OCI-LY3 (cell line): ENCODE measurements around the gene FAF2.

Experiments
- H2AFZ ChIP-seq: fragments of 200-600, 300-600 bp; shearing (Covaris generic); 2 replicates; pipeline ENCODE4 v1.6.0; 2014; ENCODE audit warnings: antibody characterized with exemption, low read depth, low read length
- H3K27ac ChIP-seq: fragments of 200-600, 300-600 bp; sonication (generic); 2 replicates; pipeline ENCODE4 v1.5.1; 2014; ENCODE audit warnings: mild to moderate bottlenecking, low read length, moderate library complexity, mixed read lengths
- H3K27me3 ChIP-seq: fragments of 200-600, 300-600 bp; sonication (generic); 2 replicates; pipeline ENCODE4 v1.6.1; 2014; ENCODE audit warnings: low read depth, low read length, mixed read lengths
- H3K36me3 ChIP-seq: fragments of 200-600, 300-600 bp; sonication (generic); replicated peaks from 2 replicates; pipeline ENCODE3; 2014; ENCODE audit warnings: low read depth, low read length, mixed read lengths
- H3K4me1 ChIP-seq: fragments of 300-600, 200-600 bp; sonication (generic); 2 replicates; pipeline ENCODE4 v1.6.1; 2014; ENCODE audit warnings: low read length, mixed read lengths
- H3K4me2 ChIP-seq: fragments of 200-600, 300-600 bp; sonication (generic); 2 replicates; pipeline ENCODE4 v1.6.1; 2014; ENCODE audit warnings: low read length, mixed read lengths
- H3K4me3 ChIP-seq: fragments of 300-600, 200-600 bp; sonication (generic); 2 replicates; pipeline ENCODE4 v1.5.1; 2014; ENCODE audit warnings: antibody characterized with exemption, mild to moderate bottlenecking, low read length, moderate library complexity
- H3K79me2 ChIP-seq: fragments of 300-600, 200-600 bp; shearing (Covaris generic); 2 replicates; pipeline ENCODE4 v1.6.1; 2014; ENCODE audit warnings: mild to moderate bottlenecking, low read length, mixed read lengths
- H3K9ac ChIP-seq: fragments of 300-600, 200-600 bp; shearing (Covaris generic); 2 replicates; pipeline ENCODE4 v1.6.0; 2014; ENCODE audit warnings: mild to moderate bottlenecking, low read length, moderate library complexity
- H3K9me3 ChIP-seq: fragments of 200-600, 300-600 bp; shearing (Covaris generic); 2 replicates; pipeline ENCODE4 v1.6.1; 2014; ENCODE audit warnings: low read length, mixed read lengths; ENCODE audit not compliant: insufficient read depth
- H4K20me1 ChIP-seq: fragments of 200-600, 300-600 bp; sonication (generic); 2 replicates; pipeline ENCODE4 v1.6.1; 2016; ENCODE audit warnings: low read length, mixed read lengths; ENCODE audit not compliant: insufficient read depth
- EZH2phosphoT487 ChIP-seq: fragments of 200-600 bp; shearing (Covaris generic); IDR thresholded peaks from 2 replicates; pipeline ENCODE4 v1.6.1; 2018; ENCODE audit warnings: antibody characterized with exemption, mixed run types, low read depth
- TF ChIP-seq, protein P1 (sequence below): fragments of 200-600, 300-600 bp; sonication (generic); IDR thresholded peaks from 2 replicates; pipeline ENCODE4 v1.5.1; 2014; ENCODE audit warnings: antibody characterized with exemption, low read length, low read depth

FAF2 gene

DNA sequence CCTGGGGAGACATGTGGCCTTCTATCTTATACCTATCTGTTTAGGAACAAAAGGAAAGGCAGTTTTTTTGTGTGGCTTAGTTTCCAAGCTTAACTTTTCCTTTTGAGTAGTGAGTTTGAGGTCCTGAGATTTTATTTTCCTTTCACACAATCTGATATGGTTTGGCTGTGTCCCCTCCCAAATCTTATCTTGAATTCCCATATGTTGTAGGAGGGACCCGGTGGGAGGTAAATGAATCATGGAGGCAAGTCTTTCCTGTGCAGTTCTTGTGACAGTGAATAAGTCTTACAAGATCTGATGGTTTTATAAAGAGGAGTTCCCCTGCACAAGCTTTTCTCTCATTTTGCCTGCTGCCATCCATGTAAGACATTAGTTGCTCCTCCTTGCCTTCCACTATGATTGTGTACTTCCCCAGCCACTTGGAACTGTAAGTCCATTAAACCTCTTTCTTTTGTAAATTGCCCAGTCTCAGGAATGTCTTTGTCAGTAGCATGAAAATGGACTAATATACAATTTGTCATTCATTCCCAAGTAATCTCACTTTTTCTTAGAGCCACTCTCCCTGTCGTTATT lies 27.1 kb upstream of the FAF2 start:
- H3K4me3 ChIP-seq, result no peak overlapping the region
- TF ChIP-seq, protein P1, sequence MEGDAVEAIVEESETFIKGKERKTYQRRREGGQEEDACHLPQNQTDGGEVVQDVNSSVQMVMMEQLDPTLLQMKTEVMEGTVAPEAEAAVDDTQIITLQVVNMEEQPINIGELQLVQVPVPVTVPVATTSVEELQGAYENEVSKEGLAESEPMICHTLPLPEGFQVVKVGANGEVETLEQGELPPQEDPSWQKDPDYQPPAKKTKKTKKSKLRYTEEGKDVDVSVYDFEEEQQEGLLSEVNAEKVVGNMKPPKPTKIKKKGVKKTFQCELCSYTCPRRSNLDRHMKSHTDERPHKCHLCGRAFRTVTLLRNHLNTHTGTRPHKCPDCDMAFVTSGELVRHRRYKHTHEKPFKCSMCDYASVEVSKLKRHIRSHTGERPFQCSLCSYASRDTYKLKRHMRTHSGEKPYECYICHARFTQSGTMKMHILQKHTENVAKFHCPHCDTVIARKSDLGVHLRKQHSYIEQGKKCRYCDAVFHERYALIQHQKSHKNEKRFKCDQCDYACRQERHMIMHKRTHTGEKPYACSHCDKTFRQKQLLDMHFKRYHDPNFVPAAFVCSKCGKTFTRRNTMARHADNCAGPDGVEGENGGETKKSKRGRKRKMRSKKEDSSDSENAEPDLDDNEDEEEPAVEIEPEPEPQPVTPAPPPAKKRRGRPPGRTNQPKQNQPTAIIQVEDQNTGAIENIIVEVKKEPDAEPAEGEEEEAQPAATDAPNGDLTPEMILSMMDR, result no peak
- TF ChIP-seq EZH2phosphoT487, result no peak
- peaks cover 7% of the 10 kb centered on the region for H3K4me1 ChIP-seq
- H3K9me3 ChIP-seq, result 0 out of 2 replicates have a peak, but pooled peaks cover 8% of the 10 kb centered on the region
- no peaks in the 10 kb centered on the region for H3K36me3 ChIP-seq
- H2AFZ ChIP-seq, result no peak overlapping the region
- H3K79me2 ChIP-seq, result peaks cover under 1% of the 10 kb centered on the region; the same call in 1 of the 2 replicates
- no peak overlapping the region for H3K9ac ChIP-seq
- no peaks in the 10 kb centered on the region for H4K20me1 ChIP-seq
- H3K4me2 ChIP-seq, result no peak overlapping the region
- H3K27me3 ChIP-seq, result peaks cover 4% of the 10 kb centered on the region; the same call in 1 of the 2 replicates
- H3K27ac ChIP-seq, result no peak overlapping the region

DNA sequence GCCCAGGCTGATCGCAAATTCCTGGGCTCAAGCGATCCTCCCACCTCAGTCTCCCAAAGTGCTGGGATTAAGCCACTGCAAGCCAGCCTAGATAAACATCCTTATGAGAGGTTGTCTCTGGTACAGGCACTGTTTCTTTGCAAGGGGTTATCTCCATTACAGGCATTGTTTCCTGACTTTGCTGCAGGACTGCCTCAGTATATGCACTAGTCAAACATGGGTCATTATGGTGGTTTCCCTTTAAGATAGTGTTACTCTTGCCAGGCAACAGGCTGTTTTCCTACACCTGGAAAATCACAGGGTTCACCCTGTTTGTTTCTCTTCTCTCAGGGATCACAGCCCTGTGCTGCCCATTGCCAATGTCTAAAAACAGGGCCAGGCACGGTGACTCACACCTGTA lies 24.0 kb upstream of the FAF2 start:
- Histone ChIP-seq H2AFZ (no peak overlapping the region), H3K36me3 (no peaks in the 10 kb centered on the region), H3K9me3 (0 out of 2 replicates have a peak, but pooled peaks cover 8% of the 10 kb centered on the region), H3K4me1 (no peaks in the 10 kb centered on the region), H4K20me1 (no peaks in the 10 kb centered on the region), H3K9ac (no peak overlapping the region), H3K79me2 (no peaks in the 10 kb centered on the region), H3K4me2 (no peak overlapping the region), H3K27ac (no peak overlapping the region), H3K27me3 (peaks cover 4% of the 10 kb centered on the region; the same call in 1 of the 2 replicates), H3K4me3 (no peak overlapping the region)
- TF ChIP-seq EZH2phosphoT487, result no peak
- TF ChIP-seq, protein P1, result no peak

DNA sequence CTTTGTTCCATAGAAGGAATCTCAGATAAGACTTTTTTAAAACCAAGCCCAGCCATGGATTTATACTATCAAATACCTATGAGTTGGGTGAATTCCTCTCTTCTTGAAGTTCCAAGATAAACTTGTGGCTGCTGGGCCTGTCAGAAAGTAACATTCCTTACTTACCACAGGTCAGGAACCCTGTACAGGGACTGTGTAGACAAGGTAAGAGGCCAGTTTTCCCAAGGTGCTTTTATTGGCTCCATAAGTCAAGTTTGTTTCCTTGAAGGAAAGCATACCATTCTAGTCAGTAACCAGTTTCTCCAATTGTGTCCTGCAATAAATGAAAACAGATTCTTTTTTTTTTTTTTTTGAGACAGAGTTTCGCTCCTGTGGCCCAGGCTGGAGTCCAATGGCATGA lies 23.0 kb upstream of the FAF2 start:
- Histone ChIP-seq H3K27ac (no peak overlapping the region), H3K36me3 (no peaks in the 10 kb centered on the region), H3K27me3 (peaks cover 4% of the 10 kb centered on the region; the same call in 1 of the 2 replicates), H4K20me1 (no peaks in the 10 kb centered on the region), H3K9me3 (0 out of 2 replicates have a peak, but pooled peaks cover 7% of the 10 kb centered on the region), H3K4me2 (no peak overlapping the region), H3K4me3 (no peak overlapping the region), H3K9ac (no peak overlapping the region), H3K4me1 (no peaks in the 10 kb centered on the region), H2AFZ (no peak overlapping the region), H3K79me2 (no peaks in the 10 kb centered on the region)
- TF ChIP-seq, protein P1, result no peak
- TF ChIP-seq EZH2phosphoT487, result no peak

DNA sequence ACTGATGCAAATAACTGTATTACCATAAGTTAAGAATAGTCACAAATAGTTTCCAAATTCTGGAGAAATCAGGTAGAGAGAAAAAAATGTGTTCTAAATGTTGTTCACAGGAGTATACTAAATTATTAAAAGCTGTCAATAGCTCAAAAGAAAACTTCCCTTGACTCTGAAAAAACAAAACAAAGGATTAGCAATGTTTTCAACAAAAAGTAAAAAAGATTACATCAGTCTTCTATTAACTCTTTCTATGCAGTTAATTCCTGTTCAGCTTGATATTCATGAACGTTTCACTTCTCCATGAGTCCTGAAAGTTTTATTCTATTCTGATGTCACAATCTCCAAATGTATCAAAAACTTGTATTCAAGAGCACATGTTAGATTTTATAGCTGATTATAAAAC lies 22.4 kb upstream of the FAF2 start:
- H3K4me2 ChIP-seq, result no peak overlapping the region
- no peak overlapping the region for H2AFZ ChIP-seq
- H3K4me1 ChIP-seq, result no peaks in the 10 kb centered on the region
- H3K79me2 ChIP-seq, result no peaks in the 10 kb centered on the region
- no peaks in the 10 kb centered on the region for H4K20me1 ChIP-seq
- H3K27ac ChIP-seq, result no peak overlapping the region
- TF ChIP-seq EZH2phosphoT487, result no peak
- TF ChIP-seq, protein P1, result no peak
- H3K9me3 ChIP-seq, result 0 out of 2 replicates have a peak, but pooled peaks cover 3% of the 10 kb centered on the region
- no peak overlapping the region for H3K4me3 ChIP-seq
- H3K9ac ChIP-seq, result no peak overlapping the region
- no peaks in the 10 kb centered on the region for H3K36me3 ChIP-seq
- H3K27me3 ChIP-seq, result no peaks in the 10 kb centered on the region; the same call in 1 of the 2 replicates
